ENCODE data around the gene PC. TPM values are rescaled to one million over a fixed set of nuclear protein-coding genes. Genes with fewer than 3 reads are reported as not detected.

The PC gene
- total and polyA plus RNA-seq, 4 experiments from 2014 or later = 2.9 to 7.7 (median 5.4) TPM

GRCh38 chr11:66874232-66874631, 84.0 kb downstream of the PC start:
- Histone ChIP-seq H3K36me3 (ENCODE audit: insufficient read depth, low read length) (no peaks in the 10 kb centered on the region), H3K27me3 (ENCODE audit: insufficient read depth, low read length) (no peaks in the 10 kb centered on the region), H3K27ac (ENCODE audit: low read depth, low read length) (no peak overlapping the region), H3K9me3 (ENCODE audit: control insufficient read depth in 1 of 2, low read length in 2 of 2) (no peaks in the 10 kb centered on the region), H3K4me1 (ENCODE audit: insufficient read depth, low read length) (no peaks in the 10 kb centered on the region), H3K4me3 (ENCODE audit: low read length in 2 of 2) (no peak overlapping the region)
- no peak overlapping the region for H3K27ac Mint-ChIP-seq
- intact Hi-C loops (cut with micrococcal nuclease) = no loop called here
- H3K36me3 Mint-ChIP-seq = no peaks in the 10 kb centered on the region
- no peak for DNase-seq
- no peak overlapping the region for H3K4me3 Mint-ChIP-seq
- H3K4me1 Mint-ChIP-seq = peaks cover 0 to 2% (median 0%) of the 10 kb centered on the region in 4 donors
- H3K9me3 Mint-ChIP-seq = no peaks in the 10 kb centered on the region
- ChIA-PET CTCF (ENCODE audit: partially characterized antibody) (no interaction called here), POLR2A (ENCODE audit: partially characterized antibody) (no interaction called here)
- H3K27me3 Mint-ChIP-seq = no peaks in the 10 kb centered on the region

GRCh38 chr11:66871521-66871901, 86.7 kb downstream of the PC start:
- intact Hi-C loops (cut with micrococcal nuclease) = no loop called here
- no peak overlapping the region for H3K4me3 Mint-ChIP-seq
- no peak for DNase-seq
- peaks cover 8% of the 10 kb centered on the region for H3K4me1 ChIP-seq (ENCODE audit: insufficient read depth, low read length)
- no peaks in the 10 kb centered on the region for H3K9me3 ChIP-seq (ENCODE audit: control insufficient read depth in 1 of 2, low read length in 2 of 2)
- peaks cover 2 to 13% (median 7%) of the 10 kb centered on the region in 4 donors for H3K4me1 Mint-ChIP-seq
- H3K9me3 Mint-ChIP-seq = no peaks in the 10 kb centered on the region
- ChIA-PET CTCF (ENCODE audit: partially characterized antibody) (interaction anchor here (1.5 kb wide), 1 partner anchor 13 kb away, joined by 3 read pairs; no protein-coding TSS in a partner anchor), POLR2A (ENCODE audit: partially characterized antibody) (no interaction called here)
- no peaks in the 10 kb centered on the region for H3K36me3 ChIP-seq (ENCODE audit: insufficient read depth, low read length)
- no peaks in the 10 kb centered on the region for H3K36me3 Mint-ChIP-seq
- no peaks in the 10 kb centered on the region for H3K27me3 ChIP-seq (ENCODE audit: insufficient read depth, low read length)
- H3K4me3 ChIP-seq (ENCODE audit: low read length in 2 of 2) = no peak overlapping the region
- no peak overlapping the region for H3K27ac ChIP-seq (ENCODE audit: low read depth, low read length)
- H3K27ac Mint-ChIP-seq = peak overlapping the region in 1 of 7 donors; percentile 25
- no peaks in the 10 kb centered on the region for H3K27me3 Mint-ChIP-seq

GRCh38 chr11:66870616-66871520, 87.3 kb downstream of the PC start:
- Mint-ChIP-seq H3K4me3 (no peak overlapping the region), H3K9me3 (no peaks in the 10 kb centered on the region), H3K36me3 (no peaks in the 10 kb centered on the region), H3K27ac (peak overlapping the region in 1 of 7 donors; percentile 47), H3K4me1 (peaks cover 2 to 13% (median 7%) of the 10 kb centered on the region in 4 donors), H3K27me3 (no peaks in the 10 kb centered on the region)
- intact Hi-C loops (cut with micrococcal nuclease) = no loop called here
- no peaks in the 10 kb centered on the region for H3K27me3 ChIP-seq (ENCODE audit: insufficient read depth, low read length)
- no peak overlapping the region for H3K27ac ChIP-seq (ENCODE audit: low read depth, low read length)
- DNase-seq = no peak
- POLR2A ChIA-PET (ENCODE audit: partially characterized antibody) = interaction anchor here (1.2 kb wide), 1 partner anchor 28 kb away, joined by 3 read pairs; no protein-coding TSS in a partner anchor
- no peaks in the 10 kb centered on the region for H3K9me3 ChIP-seq (ENCODE audit: control insufficient read depth in 1 of 2, low read length in 2 of 2)
- H3K4me3 ChIP-seq (ENCODE audit: low read length in 2 of 2) = no peak overlapping the region
- H3K36me3 ChIP-seq (ENCODE audit: insufficient read depth, low read length) = no peaks in the 10 kb centered on the region
- CTCF ChIA-PET (ENCODE audit: partially characterized antibody) = interaction anchor here (1.5 kb wide), 1 partner anchor 13 kb away, joined by 3 read pairs; no protein-coding TSS in a partner anchor
- H3K4me1 ChIP-seq (ENCODE audit: insufficient read depth, low read length) = peaks cover 8% of the 10 kb centered on the region

GRCh38 chr11:66870131-66870530, 88.1 kb downstream of the PC start:
- Mint-ChIP-seq H3K9me3 (no peaks in the 10 kb centered on the region), H3K27ac (no peak overlapping the region), H3K27me3 (no peaks in the 10 kb centered on the region), H3K36me3 (no peaks in the 10 kb centered on the region), H3K4me1 (peaks cover 2 to 13% (median 7%) of the 10 kb centered on the region in 4 donors), H3K4me3 (no peak overlapping the region)
- no peak for DNase-seq
- CTCF ChIA-PET (ENCODE audit: partially characterized antibody) = interaction anchor here (1.2 to 1.5 kb wide), 2 partner anchors 12 to 14 kb away, joined by 3 read pairs; no protein-coding TSS in a partner anchor
- POLR2A ChIA-PET (ENCODE audit: partially characterized antibody) = interaction anchor here (1.2 kb wide), 1 partner anchor 28 kb away, joined by 3 read pairs; no protein-coding TSS in a partner anchor
- intact Hi-C loops (cut with micrococcal nuclease) = no loop called here
- Histone ChIP-seq H3K4me1 (ENCODE audit: insufficient read depth, low read length) (peaks cover 8% of the 10 kb centered on the region), H3K4me3 (ENCODE audit: low read length in 2 of 2) (no peak overlapping the region), H3K9me3 (ENCODE audit: control insufficient read depth in 1 of 2, low read length in 2 of 2) (no peaks in the 10 kb centered on the region), H3K36me3 (ENCODE audit: insufficient read depth, low read length) (no peaks in the 10 kb centered on the region), H3K27me3 (ENCODE audit: insufficient read depth, low read length) (no peaks in the 10 kb centered on the region), H3K27ac (ENCODE audit: low read depth, low read length) (no peak overlapping the region)

- peaks cover 8% of the 10 kb centered on the region for H3K4me1 ChIP-seq (ENCODE audit: insufficient read depth, low read length)
- POLR2A ChIA-PET (ENCODE audit: partially characterized antibody) = interaction anchor here (1.2 kb wide), 1 partner anchor 27 kb away, joined by 3 read pairs; no protein-coding TSS in a partner anchor
- H3K36me3 ChIP-seq (ENCODE audit: insufficient read depth, low read length) = no peaks in the 10 kb centered on the region
- no peak overlapping the region for H3K27ac ChIP-seq (ENCODE audit: low read depth, low read length)
- H3K27ac Mint-ChIP-seq = peak overlapping the region in 1 of 7 donors; percentile 31
- no peaks in the 10 kb centered on the region for H3K27me3 Mint-ChIP-seq
- no peak overlapping the region for H3K4me3 ChIP-seq (ENCODE audit: low read length in 2 of 2)
- H3K9me3 Mint-ChIP-seq = no peaks in the 10 kb centered on the region
- H3K9me3 ChIP-seq (ENCODE audit: control insufficient read depth in 1 of 2, low read length in 2 of 2) = no peaks in the 10 kb centered on the region
- DNase-seq = no peak
- no peak overlapping the region for H3K4me3 Mint-ChIP-seq
- intact Hi-C loops (cut with micrococcal nuclease) = no loop called here
- CTCF ChIA-PET (ENCODE audit: partially characterized antibody) = interaction anchor here (1.2 kb wide), 1 partner anchor 13 kb away, joined by 3 read pairs; no protein-coding TSS in a partner anchor
- peaks cover 2 to 13% (median 7%) of the 10 kb centered on the region in 4 donors for H3K4me1 Mint-ChIP-seq
- H3K27me3 ChIP-seq (ENCODE audit: insufficient read depth, low read length) = no peaks in the 10 kb centered on the region
- no peaks in the 10 kb centered on the region for H3K36me3 Mint-ChIP-seq
These were observed 88.7 kb downstream of the PC start for GRCh38 chr11:66869567-66869870.

GRCh38 chr11:66868726-66869566, 89.2 kb downstream of the PC start:
- Histone ChIP-seq H3K9me3 (ENCODE audit: control insufficient read depth in 1 of 2, low read length in 2 of 2) (no peaks in the 10 kb centered on the region), H3K4me1 (ENCODE audit: insufficient read depth, low read length) (peaks cover 8% of the 10 kb centered on the region), H3K27ac (ENCODE audit: low read depth, low read length) (no peak overlapping the region), H3K36me3 (ENCODE audit: insufficient read depth, low read length) (no peaks in the 10 kb centered on the region), H3K27me3 (ENCODE audit: insufficient read depth, low read length) (no peaks in the 10 kb centered on the region), H3K4me3 (ENCODE audit: low read length in 2 of 2) (no peak overlapping the region)
- Mint-ChIP-seq H3K27me3 (no peaks in the 10 kb centered on the region), H3K27ac (peak overlapping the region in 3 of 7 donors; percentile 12 to 31 (median 12)), H3K9me3 (no peaks in the 10 kb centered on the region), H3K4me3 (peak overlapping the region in 1 of 8 donors; percentile 57), H3K4me1 (peaks cover 2 to 13% (median 7%) of the 10 kb centered on the region in 4 donors), H3K36me3 (no peaks in the 10 kb centered on the region)
- DNase-seq = peak; percentile 62 to 84 (median 68)
- ChIA-PET CTCF (ENCODE audit: partially characterized antibody) (interaction anchor here (1.2 to 1.3 kb wide), 2 partner anchors 14 to 174 kb away, joined by 3 to 4 read pairs; no protein-coding TSS in a partner anchor), POLR2A (ENCODE audit: partially characterized antibody) (no interaction called here)
- intact Hi-C loops (cut with micrococcal nuclease) = loop anchor here (1.0 kb wide), 2 partner anchors 35 to 125 kb away; a partner anchor contains a TSS
